ENCODE measurements around the gene MYO3B.
"Not testable (repeated sequence)": the region's sequence is repeated elsewhere in the genome, so short reads cannot be mapped to it uniquely, and the experiment has no call there.

Gene MYO3B

DNA sequence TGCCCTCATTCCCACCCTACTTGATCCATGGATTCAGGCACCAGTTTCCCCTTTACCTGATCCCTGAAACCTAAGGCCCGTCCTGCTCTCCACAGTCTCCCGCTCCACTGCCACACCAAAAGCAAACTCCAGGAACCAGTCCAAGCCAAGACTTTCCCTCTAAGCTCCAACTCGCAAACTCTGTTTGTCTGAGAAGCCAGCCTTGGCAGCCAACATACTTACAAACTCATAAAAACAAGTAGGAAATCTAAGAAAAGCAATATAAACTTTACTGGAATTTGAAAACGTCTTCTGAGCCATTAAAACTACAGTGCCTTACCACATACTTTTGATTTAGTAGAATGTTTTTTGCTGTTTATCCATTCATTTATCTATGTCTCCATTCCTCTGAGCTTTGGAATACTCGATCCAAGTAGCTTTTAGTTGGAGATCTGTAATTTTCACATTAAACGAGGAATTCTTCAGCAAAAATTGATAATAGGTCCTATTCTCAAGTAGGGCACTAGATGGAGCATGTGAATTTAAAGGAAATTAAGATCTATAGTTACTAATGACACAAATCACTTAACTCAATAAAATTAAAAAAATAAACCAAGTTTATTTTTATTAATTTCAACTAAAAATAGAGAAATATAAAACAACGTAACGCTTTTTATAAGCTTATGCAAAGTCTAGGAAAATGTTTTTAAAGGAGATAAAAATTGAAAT, 199.7 kb downstream of the MYO3B start:
- no peak for DNase-seq

DNA sequence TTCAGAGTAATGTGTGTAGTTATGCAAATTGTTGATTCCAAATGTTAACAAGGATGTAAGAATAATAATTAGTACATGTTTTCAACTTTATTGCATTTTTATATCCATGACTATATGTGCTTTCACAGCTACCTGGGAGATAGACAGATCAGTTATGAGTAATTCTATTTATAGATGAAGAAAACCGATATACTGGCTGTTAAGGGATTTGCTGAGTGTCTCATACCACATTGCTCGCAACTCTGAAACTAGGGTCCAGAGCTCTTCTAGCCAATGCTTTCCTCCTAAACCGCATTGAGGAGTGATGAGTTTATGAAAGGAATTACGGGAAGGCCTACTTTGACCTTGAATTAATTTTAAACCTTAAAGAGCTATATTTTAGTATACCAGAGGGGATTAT, 202.3 kb downstream of the MYO3B start:
- DNase-seq = no peak

DNA sequence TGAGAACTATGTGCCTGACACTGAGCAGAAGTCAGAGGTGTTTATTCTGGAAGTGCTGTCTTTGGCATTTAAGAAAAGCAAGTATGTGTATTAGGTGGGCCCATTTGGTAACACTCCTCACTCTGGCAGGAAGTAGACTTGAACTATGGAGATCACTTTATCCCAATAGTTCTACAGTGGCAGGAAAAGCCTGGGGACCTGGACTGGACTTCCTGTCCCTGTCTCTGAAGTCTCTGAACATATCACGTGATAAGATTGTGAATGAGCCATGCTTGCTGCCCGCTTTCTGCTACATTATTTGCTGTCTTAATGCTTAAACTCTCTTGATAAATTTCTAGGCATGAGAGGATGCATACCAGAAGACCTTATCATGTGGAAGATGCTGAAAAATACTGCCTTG, 203.7 kb downstream of the MYO3B start:
- no peak for DNase-seq

DNA sequence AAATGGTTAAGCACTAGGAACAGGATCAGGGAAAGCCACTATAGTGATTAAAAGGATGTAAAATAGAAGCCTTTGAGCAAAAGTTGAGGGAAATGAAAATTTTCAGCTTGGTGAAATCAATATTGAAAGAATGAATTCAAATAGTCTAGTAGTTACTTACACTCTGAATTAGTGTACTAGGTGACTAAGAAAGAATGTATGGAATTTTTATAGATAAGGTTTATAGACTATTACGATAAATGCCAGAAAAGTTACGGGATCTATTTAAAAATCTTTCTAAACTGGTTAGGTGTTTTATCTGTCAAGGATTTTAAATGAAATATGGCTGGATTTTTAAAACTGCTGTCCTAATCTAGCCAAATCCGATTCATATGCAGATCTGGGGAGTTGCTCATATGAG, 208.6 kb downstream of the MYO3B start:
- DNase-seq = no peak

DNA sequence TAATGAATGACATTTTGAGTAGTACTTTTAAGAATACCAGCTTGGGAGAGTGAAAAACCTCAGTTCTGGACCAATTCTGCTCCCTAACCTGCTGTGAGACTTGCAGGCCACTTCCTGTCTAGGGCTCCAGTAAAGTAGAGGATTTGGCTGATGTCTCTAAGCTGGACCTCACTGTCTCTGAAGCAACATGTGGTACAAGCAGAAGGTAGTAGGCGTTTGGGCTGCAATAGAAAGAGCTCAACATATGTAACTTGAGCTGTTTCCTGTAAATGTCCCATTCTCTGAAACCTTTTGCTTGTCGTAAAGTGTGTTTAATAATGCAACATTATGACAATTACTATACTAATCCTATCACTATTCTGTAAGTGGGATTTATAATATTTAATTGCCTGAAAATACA, 213.1 kb downstream of the MYO3B start:
- no peak for DNase-seq

DNA sequence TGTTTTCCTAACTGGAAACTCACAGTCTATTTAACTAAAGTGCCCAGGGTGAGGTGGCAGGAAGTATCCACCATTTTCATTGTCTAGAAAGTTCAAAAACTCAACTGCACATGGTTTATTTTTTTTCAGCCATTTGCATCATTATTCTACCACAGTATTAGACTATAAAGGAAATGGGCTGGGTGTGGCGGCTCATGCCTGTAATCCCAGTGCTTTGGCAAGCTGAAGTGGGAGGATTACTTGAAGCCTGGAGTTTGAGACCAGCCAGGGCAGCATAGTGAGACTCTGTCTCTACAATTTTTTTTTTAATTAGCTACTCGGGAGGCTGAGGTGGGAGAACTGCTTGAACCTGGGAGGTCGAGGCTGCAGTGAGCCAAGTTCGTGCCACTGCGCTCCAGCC, 213.8 kb downstream of the MYO3B start:
- DNase-seq = no peak

DNA sequence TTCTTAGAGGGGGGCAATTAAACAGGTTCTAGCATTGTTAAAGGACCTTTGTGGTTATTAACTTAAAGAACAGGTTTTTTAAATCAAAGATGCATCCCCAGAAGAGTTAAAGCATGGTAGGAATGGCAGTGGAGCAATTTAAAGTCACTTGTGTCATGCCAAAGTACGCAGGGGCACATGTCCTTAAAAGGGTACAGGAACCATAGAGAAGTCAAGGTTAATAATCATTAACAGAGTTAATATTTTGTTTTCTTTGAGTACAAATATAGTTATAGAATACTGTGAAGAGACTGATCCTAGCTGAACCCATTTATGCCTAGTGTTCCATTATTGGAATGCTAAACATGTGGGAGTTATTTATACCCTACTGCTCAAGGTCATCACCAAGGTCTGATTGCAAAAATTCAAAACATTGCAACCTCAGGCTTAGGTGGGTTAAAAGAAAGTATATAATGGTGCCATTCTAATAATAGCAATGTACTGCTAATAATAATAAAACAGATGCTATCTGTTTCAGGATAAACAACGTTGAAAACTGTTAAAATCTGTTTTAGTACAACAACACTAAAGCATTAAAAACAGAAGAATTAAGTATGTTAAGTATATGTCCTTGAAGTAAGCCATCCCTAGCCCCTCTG, 216.0 kb downstream of the MYO3B start:
- DNase-seq = no peak

DNA sequence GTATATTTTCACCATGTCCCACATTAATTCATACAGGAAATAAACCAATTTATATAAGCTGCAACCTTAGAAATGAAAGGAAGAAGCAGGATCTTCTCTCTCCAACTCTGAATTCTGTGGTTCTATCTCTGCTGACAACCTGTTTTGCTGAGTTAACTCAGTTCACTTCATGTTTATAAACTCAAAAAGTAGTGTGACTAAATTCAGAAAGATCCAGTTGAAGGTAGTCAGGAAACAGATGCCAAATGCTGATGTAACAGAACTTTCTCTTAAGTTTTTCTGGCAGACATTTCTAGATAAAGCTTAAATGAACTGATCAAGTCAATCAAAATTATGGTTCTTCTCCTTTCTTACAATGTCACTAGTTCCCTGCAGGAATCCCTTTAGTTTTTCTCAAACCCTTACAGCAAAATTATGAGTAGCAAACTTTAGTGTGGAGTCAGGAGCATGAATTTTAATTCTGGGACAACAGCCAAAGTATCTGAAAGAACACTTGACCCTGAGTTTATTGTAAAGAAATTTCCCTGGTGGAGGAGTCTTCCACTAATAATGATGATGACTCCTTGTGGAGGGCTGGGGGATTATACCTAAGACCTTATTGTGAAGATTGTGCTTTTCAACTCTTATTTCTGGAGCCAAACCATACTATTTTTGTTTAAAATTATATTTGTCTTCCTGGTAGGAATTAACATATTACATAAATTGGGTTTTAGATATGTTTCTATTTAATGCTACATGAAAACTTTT, 216.9 kb downstream of the MYO3B start:
- no peak for DNase-seq

DNA sequence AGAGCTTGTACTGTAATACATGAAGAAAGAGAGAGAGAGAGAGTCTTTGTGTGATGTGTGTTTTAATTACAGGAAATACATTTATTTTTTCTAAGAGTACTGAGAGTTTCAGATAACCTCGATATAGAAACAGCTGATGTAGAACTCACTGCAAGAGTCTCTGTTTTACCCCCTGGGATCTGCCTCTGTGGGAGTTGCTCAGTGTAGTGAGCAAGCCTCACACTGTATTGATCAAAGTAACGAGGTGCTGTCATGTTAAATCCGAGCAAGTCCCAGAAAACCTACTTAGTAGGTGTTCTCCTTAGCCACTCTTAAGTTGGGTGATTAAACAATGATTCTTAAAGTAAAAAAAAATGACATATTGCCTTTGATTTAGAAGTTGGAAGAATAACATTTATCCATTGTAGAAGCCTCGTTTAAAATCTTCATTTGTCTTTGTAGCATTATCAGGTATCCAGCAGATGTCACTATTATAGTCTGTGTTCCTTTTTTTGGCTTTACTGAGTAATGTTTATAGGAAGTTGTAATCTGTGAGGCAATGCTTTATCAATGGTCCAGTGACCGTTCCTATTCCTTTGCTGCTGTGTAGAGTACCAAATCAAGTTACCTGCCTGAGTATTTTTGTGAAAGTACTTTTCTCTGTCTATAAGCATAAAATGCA, 219.0 kb downstream of the MYO3B start:
- peak; percentile 58 for DNase-seq

DNA sequence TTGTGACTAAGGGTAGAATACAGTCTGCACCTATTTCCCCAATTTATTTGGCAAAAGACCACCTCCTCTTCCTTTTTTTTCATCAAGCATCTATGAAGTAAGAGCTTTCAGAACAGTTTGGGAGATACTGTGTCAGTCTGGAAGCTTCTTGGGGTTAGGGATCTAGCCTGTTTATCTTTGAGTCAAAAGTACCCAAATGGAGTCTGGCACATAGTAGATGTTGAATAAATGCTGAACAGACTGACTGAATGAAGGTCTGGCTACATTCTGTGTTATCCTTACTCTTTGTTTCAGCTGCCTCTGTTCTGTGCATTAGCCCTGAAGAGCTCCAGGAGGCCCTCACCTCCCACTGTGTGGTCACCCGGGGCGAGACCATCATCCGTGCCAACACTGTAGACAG, 223.2 kb downstream of the MYO3B start:
- DNase-seq = no peak

DNA sequence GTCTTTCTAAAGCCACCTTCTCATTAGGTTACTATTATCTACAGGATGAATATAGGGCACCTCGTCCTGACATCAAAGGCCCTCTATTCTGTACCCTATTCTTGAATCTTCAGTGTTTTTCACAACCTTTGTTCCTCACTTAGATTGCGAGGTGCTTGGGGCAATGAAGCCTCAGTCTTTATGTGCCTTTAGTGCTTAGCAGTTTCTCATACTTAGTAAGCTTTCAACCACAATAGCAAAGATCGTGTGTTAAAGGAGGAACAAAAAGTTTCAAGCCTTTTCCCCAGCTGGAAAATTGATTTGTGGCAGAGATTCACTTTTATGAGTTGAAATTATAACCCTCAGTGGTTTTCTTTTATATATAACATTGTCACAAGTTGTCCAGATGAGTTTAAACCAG, 226.9 kb downstream of the MYO3B start:
- DNase-seq = no peak

DNA sequence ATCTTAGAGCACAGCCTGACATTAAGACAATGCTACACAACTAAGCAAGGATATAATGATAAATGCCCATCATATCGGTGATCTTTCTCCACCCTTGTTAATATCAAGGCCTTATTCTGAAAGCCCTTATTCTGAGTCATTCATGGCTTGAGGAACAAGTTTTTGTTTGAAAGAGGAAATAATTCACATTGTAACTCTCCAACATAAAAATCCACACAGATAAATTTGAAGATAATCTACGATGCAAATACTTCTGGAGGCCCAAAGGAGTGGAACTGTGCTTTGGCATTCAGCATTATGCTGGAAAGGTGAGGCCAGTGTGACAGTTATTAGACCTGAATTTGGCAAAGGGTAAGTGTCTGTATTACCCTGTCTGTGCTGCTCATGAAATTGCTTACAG, 227.4 kb downstream of the MYO3B start:
- DNase-seq = no peak

DNA sequence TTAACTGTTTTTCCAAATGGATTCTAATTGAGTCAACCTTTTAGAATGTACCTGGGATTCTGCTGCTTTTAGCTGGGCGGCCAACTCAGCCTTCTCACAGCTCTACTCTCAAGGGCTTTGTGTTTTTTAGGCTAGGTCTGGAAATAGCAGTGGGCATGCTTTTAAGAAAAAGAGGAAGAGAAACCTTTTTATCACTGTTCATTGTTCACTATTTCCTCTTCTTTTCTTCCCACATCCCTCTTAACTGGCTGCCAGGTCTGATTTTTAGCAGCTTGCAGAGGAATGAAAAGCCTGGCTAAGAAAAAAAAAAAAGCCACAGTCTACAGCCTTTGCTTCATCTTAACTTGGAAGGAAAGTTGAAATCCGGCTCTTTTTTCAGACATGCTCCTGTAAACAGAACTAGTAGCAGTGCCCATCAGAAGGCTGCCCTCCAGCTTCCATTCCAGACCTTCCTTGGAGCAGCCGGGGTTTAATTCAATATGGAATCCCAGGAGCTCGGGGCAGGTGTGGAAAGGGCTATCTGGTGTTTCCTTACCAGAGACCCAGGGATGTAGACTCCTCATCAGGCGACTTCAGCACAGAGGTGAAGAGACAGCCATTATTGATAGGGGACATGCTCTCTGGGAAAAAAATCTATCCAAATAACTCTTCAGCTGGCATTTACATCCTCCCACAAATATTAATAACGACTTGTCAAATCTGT, 230.7 kb downstream of the MYO3B start:
- no peak for DNase-seq

DNA sequence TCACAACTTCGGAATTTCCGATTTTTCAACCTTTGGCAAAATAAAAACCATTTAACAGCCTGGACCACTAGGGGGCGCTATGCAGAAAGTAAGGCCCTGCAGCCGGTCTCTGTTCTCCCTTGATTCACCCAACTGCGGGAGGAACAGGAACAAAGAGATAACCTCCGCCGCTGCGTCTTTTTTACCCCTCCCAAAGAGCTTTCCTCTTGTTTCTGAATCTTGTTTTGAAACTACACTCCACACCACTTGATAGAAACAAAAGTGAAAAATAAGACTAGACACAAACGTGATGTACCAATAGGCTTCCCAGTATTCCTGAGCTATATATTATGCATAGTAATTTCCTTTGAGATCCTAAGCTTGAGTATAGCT, 231.2 kb downstream of the MYO3B start:
- DNase-seq = peak; percentile 69

DNA sequence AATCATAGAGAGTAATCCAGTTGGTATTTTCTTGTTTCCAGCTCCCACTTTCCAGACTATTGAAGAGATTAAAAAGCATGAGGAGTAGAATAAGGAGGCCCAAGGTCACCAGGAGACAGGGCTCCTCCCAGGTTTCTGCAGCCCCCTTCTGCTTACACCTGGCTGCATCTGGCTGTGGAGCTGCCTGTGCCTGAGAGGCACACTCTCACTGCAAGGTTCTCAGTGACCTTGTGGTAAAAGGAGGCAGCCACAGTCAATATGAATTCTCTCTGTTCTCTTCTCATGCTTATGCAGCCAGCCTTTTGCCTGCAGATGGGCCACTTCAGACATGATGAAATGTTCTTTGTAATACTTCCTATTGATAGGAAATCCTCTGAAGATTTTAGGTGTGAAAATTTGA, 233.7 kb downstream of the MYO3B start:
- DNase-seq = no peak

DNA sequence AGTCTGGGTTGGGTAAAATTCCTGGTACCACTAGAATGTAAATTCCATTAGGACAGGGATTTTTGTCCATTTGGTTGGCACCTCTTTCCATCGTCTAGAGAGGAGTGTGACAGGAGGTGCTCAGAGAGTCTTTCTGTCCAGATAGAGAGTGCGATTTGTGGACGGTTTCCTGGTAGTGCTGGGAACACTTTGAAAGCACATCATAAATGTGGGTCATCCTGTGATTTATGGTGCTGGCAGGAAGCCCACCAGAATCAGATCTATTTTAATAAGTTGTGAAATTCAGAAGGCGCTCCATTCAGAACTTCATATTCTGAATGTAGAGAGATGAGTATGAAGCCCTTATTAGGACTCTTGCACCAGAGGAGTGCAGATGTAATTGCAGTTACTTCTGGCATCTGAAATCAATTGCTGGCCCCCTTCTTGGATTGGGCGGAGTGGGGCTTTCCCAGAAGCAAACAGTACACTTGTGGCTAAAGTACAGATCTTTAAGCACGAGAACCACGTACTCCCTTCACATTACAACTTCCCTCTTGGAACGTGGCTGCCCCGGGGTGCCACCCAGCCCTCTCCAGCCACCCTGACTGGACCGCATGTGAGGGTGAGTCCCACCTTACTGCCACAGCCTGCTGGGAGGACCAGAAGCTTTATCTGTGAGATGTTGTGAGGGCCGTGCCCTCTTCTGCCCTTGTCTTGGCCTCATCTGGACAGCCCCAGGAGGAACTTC, 243.2 kb downstream of the MYO3B start:
- DNase-seq = no peak

DNA sequence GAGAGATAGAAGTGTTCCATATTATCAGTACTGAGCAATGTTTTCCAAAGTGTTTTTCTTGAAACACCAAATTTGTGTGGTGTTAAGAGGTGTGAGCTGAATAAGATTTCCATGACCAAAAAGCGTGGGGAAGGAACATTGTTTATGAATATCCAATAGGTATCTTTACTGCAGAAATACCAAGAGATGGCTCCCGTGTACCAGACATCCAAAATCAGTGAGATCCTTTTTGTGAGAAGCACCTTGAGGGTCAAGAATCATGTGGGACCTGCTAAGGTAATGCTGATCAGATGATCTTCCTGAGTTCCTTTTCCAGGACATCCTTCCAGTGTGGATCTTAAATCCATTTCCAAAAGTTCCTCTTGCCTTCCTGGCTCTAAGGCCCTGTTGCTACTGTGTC, 246.0 kb downstream of the MYO3B start:
- no peak for DNase-seq

DNA sequence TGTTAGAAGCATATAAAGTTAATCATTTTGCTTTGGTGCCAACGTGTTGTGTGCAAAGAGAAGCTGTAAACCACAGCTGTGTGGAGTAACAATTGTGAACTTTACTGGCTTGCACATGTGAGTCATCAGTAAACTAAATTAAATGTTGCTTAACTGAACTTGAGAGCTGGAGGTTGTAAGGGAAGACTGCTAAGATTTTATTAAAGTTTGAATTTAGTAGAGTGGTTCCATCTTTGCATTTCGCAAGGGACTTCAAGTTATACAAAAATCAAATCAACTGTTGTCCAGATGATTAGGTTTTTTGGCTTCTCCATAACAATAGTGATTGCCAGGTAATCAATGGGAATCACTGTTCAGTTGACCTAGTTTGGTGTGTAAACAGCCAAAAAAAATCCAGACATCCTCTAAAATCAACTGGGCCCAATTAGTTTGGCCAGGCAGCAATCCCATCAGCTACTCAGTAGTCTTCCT, 247.4 kb downstream of the MYO3B start:
- DNase-seq = peak; percentile 29

DNA sequence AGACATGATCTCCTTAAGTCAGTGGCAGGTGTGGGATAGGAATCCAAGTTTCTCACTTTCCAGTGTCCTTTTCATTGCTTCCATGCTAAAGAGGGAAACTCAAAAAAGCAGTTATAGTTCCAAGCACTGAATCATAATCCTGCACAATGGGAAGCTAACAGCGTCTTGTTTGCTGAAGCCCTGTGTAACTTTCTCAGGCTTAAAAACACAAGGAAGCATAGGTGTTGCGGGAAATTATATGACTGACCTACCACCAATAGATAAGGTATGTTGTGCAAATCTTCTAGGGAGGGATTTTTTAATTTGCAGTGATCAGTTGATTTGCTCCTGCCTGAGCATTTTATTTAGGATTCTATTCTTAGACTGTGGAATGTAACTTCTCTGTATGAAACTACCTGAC, 250.9 kb downstream of the MYO3B start:
- no peak for DNase-seq

DNA sequence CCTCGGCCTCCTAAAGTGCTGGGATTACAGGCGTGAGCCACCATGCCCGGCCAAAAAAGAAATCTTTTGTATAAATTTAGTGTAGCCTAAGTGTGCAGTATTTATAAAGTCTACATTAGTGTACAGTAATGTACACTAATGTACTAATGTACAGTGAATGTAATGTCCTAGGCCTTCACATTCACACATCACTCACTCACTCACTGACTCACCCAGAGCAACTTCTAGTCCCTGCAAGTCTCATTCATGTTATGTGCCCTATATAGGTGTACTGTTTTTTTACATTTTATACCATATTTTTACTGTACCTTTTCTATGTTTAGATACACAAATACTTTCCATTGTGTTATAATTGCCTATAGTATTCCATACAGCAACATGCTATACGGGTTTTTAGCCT, 254.9 kb downstream of the MYO3B start:
- no peak for DNase-seq

DNA sequence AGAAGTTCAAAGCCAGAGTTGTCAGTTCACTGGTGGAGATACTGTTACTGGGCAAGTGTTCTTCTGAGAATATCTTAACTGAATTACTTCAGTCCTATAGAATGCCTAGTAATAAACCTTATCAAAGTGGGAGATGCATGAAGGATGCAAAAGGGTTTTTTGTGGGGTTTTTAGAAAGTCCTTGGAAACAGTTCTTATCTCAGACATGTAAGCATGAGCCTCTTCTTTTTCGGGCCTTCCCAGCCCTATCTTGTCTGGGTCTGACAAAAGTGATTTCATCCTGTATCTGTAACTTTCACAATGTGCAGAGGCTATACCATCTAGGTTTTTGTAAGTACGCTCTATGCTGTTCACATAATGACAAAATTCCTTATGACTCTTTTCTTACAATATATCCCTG, 255.5 kb downstream of the MYO3B start:
- DNase-seq = no peak

DNA sequence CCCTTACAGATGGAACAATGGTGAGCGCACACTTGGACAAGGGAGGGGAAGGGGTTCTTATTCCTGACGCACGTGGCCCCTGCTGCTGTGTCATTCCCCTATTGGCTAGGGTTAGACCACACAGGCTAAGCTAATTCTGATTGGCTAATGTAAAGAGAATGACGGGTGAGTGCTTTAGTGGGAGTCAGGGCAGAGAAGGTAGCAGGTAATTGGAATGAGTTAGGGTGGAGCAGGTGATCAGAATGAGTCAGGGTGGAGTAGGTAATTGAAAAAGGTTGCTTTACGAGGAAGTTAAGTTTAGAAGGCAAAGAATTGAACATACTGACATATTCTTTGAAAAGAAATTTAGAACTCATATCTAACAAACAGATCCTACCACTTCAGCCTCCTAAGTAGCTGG, 256.4 kb downstream of the MYO3B start:
- DNase-seq = not testable (repeated sequence)

Data from NCI-H1694 treated with DMSO at 0.1 percent for 48 hours (cell line).